ENCODE data around the gene TMEM125.

DNA sequence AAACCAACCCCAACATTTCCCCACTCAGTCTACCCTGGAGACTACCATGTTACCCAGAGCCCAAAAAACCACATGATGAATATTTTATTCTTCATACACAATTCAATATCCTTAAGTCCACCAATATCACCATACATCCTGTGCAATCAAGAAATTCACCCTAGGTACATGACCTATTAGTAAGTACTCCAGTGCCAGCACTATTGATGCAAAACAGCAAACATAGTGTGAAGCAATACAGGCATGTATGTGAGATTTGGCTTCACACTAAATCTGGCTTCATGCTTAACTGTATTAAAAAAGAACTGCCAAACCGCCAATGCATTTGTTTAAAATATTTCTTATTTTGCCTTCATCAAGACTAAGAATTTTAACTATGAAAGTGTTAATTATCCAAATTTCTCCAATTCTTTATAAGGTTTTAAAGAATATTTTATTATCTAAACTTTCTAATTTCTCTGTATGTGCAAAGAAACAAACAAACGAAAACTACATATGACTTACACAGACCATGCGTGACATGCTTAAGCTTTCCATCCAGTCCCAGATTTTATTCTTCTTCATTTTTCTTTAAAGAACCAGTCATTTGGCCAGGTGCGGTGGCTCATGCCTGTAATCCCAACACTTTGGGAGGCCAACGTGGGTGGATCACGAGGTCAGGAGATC, 22.4 kb upstream of the TMEM125 start:
- no peak for TF ChIP-seq POLR2A (IDR thresholded peaks at IDR 0.05)
- TF ChIP-seq, protein P1, sequence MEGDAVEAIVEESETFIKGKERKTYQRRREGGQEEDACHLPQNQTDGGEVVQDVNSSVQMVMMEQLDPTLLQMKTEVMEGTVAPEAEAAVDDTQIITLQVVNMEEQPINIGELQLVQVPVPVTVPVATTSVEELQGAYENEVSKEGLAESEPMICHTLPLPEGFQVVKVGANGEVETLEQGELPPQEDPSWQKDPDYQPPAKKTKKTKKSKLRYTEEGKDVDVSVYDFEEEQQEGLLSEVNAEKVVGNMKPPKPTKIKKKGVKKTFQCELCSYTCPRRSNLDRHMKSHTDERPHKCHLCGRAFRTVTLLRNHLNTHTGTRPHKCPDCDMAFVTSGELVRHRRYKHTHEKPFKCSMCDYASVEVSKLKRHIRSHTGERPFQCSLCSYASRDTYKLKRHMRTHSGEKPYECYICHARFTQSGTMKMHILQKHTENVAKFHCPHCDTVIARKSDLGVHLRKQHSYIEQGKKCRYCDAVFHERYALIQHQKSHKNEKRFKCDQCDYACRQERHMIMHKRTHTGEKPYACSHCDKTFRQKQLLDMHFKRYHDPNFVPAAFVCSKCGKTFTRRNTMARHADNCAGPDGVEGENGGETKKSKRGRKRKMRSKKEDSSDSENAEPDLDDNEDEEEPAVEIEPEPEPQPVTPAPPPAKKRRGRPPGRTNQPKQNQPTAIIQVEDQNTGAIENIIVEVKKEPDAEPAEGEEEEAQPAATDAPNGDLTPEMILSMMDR (IDR thresholded peaks at IDR 0.05), result no peak

All from testis (tissue), 2 donors.